Raji (cell line): ENCODE data around the gene GANAB.

Source experiments
- POLR2A ChIP-seq: IDR thresholded peaks from 2 replicates; pipeline ENCODE4 v1.6.1; 2011; ENCODE audit warnings: low read depth, low read length, control low read depth; ENCODE audit not compliant: insufficient read depth

The GANAB gene

DNA sequence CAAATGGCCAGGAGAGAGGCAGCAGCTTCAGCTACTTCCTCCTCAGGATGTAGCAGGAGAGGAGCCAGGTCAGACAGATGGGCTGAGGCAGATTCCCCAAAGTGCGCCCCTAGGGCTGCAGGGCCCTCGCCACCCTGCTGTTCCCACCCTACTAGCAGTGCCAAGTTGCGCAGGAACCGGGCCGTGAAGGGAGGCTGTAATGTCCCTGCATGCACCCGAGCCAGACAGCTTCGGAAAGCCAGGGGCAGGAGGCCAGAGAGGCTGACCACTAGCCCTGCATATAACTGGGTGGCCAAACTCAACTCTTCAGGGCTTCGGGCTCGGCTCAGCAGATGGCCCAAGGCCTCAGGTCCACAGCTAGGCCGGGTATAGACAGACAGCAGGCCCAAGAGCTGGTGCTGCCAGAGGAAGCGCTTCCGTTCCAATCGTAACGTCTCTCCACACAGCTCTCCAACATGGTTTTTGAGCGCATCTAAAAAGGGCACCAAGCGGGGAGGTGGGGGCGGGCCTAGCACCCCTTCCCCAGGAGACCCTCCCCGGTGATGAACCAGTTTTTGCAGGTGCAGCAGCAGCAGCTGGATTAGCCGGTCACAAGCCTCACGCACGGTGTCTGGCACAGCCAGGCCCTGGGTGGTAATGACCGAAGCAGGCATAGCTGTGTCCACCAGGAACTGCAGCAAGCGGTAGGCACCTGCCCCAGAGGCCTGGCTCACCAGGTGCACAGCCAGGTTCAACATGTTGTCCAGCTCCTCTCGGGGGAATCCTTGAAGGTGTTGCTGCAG is 2.0 kb upstream of the GANAB start:
- TF ChIP-seq POLR2A = no peak

DNA sequence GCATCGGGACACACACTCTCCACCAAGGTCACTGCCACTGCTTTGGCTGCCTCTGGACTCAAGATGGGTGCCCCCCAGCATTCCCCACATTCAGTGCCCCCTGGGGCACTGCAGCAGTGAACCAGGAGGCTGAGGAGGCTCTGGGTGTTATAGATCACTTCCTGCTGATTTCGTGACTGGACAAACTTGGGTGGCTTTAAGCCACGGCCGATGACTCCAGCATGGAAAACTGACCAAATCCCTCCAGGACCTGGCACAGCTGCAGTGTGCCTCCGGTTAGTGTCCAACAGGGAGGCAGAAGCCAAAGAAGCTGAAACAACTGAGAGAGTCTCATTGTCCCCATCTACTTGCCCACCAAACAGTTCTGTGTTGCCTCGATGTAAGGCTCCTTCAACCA is 1.2 kb upstream of the GANAB start:
- no peak for TF ChIP-seq POLR2A

DNA sequence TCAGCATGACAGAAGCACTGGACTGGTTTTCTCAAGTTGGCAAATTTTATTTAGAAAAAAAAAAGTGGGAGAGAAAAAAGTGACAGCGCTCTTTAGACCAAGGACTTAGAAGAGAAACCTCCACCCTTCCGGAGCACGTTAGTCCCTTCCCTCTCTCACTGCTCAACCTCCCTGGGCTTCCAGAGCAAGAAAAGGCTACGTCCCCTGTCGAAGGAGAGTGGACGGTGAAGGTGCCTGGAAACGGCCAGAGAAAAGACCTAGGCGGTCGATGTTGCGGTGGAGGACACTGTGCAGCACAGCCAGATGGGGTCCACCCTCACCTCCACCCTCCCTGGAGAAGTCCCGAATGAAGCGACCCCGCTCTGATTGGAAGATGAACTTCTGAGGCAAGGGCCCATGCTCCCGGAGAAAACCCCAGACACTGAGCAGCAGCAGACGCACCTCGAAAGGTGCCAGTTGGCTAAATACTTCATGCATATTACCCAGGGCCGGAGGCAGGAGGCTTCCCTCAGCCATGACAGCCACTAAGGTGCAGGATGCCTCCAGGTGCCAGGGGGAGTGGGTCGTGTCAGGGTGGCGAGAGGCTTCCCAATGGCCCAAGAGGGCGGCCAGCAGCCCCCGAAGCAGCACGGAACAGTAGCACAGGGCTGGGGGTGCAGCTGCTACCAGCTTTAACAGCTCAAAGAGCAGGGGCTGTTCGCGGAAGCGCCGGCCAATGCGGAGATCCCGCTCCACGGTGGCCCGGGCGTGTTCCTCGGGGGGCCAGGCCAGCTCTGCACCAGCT is 604 bp upstream of the GANAB start:
- no peak for TF ChIP-seq POLR2A

DNA sequence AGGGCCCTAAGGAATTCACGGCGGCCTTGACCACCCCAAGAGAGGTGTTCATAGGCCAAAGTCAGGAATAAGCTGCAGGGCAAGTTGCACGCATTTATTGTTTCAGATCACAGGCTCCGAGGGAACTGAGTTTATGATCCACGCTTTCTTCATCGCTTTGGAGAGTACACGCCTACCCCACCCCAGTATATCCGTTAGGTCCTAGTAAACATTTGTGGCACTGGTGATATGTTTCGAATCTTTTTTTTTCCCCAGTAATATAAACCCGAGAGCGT is 805 bp downstream of the GANAB start:
- no peak for TF ChIP-seq POLR2A

DNA sequence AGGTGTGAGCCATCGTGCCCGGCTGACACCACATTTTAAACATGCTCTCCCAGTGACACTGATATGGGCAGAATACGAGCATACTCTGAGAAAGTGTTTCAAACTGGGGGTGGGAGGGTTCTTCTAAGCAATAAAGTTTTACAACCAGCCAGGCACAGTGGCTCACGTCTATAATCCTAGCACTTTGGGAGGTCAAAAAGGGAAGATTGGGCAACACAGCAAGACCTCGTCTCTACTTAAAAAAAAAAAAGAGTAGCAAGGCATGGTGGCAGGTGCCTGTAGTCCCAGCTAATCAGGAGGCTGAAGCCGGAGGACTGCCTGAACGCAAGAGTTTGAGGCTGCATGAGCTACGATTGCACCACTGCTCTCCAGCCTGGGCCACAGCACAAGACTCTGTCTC is 2.2 kb downstream of the GANAB start:
- no peak for TF ChIP-seq POLR2A

DNA sequence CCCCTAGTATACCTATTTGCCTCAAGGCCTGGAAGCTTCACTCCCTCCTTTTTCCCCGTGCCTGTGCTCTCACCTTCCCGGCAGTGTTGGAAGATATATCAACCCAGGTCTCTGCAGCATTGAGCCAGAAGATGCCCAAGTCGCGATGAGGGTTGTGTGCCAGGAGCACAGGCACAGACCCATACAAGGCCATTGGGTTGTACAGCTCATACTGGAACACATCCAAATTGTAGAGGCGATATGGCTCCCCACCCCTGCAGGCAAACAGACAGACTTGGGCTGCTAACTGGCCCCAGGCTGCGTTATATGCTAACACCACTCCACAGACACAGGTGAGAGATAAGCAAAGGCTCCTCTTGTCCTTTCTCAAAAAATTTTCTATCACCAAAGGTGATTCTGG is 13.9 kb downstream of the GANAB start:
- no peak for TF ChIP-seq POLR2A

DNA sequence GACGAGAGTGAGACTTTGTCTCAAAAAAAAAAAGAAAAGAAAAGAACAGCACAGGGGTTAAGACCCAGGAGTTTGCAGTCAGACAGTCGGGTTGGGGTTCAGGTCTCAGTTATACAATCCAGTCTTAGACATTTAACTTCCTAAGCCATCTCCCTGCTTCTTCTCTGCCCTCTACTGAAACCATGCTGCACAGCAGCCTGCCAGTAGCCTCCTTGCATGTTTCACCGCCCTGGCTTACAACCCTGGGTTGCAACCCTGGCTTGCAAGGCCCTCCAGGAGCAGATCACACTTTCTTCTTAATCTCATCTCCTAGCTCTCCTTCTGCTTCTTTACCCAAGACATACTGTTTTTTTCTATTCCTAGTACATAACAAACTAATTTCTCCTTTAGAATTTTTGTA is 18.7 kb downstream of the GANAB start:
- TF ChIP-seq POLR2A = no peak

DNA sequence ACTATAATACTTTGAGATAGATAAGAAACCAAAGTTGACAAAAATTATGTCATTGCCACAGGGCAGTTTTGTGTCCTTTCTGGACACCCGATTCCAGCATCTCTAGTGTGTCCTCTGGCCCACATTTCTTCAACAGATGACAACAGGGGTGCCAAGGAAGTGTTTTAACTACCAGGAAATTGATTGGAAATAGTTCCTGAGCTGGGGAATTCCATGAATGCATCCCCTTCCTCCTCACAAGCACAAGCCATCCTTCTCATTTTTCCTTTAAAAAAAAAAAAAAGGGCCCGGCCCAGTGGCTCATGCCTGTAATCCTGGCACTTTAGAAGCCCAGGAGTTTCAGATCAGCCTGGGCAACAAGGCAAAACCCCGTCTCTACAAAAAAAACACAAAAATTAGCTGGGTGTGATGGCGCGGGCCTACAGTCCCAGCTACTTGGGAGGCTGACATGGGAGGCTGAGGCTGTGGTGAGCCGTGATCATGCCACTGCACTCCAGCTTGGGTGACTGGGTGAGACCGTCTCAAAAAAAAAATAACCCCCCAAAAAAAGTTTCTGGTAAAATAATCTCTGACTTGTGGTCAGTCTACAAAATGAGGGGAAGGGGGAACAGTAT is 23.8 kb downstream of the GANAB start:
- TF ChIP-seq POLR2A = no peak

DNA sequence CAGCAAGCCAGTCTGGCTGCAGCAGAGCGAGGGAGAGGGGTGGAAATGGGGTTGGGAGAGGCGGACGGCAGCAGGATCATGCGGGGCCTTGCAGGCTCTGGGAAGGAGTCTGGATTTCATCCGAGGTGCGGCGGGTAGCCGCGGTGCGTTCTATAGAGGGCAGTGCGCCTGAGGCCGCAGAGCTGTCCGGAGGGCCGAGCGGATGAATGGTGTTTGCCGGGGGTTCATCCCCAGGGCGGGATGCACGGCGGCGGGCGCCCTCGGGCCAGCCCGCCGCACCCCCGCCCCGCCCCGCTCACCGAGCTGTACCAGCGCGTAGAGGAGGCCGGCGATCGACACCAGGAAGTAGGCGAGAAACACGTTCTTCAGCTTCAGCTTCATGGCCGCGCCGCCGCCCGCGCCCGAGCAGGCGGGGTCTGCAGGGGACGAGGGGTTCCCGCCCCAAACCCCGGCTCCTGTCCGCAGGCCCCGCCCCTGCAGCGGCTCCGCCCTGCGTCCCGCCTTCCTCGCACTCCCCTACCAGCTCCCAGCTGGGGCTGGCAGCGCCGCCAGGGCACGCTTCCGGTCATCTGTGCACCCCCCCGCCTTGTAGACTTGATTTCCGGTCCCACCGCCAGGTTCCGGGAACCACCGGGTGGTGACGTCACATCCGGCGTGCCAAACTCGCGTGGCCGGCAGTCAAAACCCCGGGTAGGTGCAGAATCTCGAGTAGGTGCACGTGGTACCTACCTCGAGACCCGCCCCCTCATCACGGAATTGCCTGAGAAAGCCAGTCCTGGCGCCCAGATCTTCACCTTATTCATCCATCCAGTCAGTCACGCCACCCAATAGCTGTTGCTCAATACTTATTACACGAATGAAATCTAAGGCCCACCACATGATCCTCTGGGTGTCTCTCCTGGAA is 24.6 kb downstream of the GANAB start, which contains the start of gene B3GAT3:
Gene B3GAT3, minus strand, starts transcription at position 420 of the 904 bp plus-strand sequence. Its CDS starts 39 bp downstream, at position 381.
- TF ChIP-seq POLR2A = peak; percentile 89

DNA sequence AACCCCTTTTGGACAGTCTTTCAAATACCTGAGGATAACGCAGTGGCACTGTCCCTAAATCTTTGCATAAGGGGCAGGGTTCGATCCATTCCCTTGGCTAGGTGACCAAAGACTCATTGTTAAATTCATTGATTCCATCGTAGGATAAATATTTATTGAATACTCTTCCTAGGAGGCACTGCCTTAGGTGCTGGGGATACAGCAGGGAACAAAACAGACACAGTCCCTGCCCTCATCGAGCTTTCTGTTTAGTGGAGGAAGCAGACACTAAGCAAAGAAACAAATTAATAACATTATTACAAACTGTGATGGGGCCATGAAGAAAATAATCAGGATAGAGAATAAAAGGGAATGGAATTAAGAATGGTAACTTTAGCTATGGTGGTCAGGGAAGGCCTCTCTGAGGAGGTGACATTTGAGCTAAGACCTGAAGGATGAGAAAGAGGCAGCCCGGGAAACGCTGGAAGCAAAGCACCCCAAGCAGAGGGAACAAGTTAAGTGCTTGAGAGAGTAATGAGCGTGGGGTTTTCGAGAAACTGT is 25.3 kb downstream of the GANAB start:
- no peak for TF ChIP-seq POLR2A

DNA sequence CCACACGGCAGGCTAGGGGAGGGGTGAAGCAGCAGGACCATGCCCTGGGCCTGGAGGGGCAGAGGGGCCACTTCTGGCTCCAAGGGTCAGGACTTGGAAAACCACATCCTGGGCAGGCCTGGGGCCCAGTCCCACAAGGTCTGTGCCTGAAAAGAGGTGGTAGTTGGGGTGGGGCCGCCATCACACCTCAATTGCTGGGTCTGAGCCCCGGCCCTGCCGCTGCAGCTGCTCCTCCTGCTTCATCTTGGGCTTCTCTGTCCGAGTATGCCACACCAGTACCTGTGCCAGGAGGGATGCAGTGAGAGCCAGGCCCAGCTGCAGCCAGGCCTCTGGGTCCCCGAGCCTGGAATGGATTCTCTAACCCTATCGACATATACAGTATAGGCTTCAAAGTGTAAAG is 30.9 kb downstream of the GANAB start:
- TF ChIP-seq POLR2A = no peak

DNA sequence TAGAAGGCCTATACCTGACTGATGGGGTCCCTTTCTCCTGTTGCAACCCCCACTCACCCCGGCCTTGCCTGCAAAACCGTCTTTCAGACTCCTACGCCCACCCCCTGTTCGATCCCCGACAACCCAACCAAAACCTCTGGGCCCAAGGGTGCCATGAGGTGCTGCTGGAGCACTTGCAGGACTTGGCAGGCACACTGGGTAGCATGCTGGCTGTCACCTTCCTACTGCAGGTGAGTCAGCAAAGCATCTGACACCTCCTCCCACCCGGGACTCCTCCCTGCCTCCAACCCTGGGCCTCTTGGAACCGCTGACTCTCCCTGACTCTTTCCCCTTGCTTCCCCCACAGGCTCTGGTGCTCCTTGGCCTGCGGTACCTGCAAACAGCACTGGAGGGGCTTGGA is 32.1 kb downstream of the GANAB start:
- no peak for TF ChIP-seq POLR2A

DNA sequence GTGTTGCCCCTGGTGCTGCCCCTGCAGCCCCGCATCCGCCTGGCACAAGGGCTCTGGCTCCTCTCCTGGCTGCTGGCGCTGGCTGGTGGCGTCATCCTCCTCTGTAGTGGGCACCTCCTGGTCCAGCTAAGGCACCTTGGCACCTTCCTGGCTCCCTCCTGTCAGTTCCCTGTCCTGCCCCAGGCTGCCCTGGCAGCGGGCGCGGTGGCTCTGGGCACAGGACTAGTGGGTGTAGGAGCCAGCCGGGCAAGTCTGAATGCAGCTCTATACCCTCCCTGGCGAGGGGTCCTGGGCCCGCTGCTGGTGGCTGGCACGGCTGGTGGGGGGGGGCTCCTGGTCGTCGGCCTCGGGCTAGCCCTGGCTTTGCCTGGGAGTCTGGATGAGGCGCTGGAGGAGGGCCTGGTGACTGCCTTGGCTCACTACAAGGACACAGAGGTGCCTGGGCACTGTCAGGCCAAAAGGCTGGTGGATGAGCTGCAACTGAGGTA is 33.1 kb downstream of the GANAB start:
- TF ChIP-seq POLR2A = peak; percentile 13; the same call in 1 of the 2 replicates
